Measurements from ENCODE around the gene TIAM2.

The TIAM2 gene

GRCh38 chr6:155157101-155157500, 162.0 kb downstream of the TIAM2 start:
- no peaks in the 10 kb centered on the region for H3K36me3 ChIP-seq (ENCODE audit: insufficient read depth, low read depth, low read length)

GRCh38 chr6:155158030-155158843, 163.1 kb downstream of the TIAM2 start:
- Histone ChIP-seq H3K27me3 (ENCODE audit: insufficient read depth, low read length) (no peaks in the 10 kb centered on the region), H3K9me3 (ENCODE audit: insufficient read depth, low read depth, low read length) (no peaks in the 10 kb centered on the region), H3K9ac (ENCODE audit: low read depth, low read length) (no peak overlapping the region), H3K4me3 (ENCODE audit: low read length) (no peak overlapping the region), H3K36me3 (ENCODE audit: insufficient read depth, low read depth, low read length) (no peaks in the 10 kb centered on the region), H3K4me1 (ENCODE audit: insufficient read depth, low read length) (peaks cover 10% of the 10 kb centered on the region), H3K27ac (ENCODE audit: low read length) (no peak overlapping the region)

More at GRCh38 chr6:155157101-155157500, 162.0 kb downstream of the TIAM2 start:
- H3K9ac ChIP-seq (ENCODE audit: low read depth, low read length): no peak overlapping the region
- no peaks in the 10 kb centered on the region for H3K9me3 ChIP-seq (ENCODE audit: insufficient read depth, low read depth, low read length)
- no peak overlapping the region for H3K27ac ChIP-seq (ENCODE audit: low read length)
- no peak overlapping the region for H3K4me3 ChIP-seq (ENCODE audit: low read length)
- H3K27me3 ChIP-seq (ENCODE audit: insufficient read depth, low read length): no peaks in the 10 kb centered on the region
- peaks cover 10% of the 10 kb centered on the region for H3K4me1 ChIP-seq (ENCODE audit: insufficient read depth, low read length)

- Histone ChIP-seq H3K4me1 (ENCODE audit: insufficient read depth, low read length) (peaks cover 10% of the 10 kb centered on the region), H3K9ac (ENCODE audit: low read depth, low read length) (no peak overlapping the region), H3K9me3 (ENCODE audit: insufficient read depth, low read depth, low read length) (no peaks in the 10 kb centered on the region), H3K36me3 (ENCODE audit: insufficient read depth, low read depth, low read length) (peaks cover 12% of the 10 kb centered on the region), H3K27me3 (ENCODE audit: insufficient read depth, low read length) (no peaks in the 10 kb centered on the region), H3K4me3 (ENCODE audit: low read length) (no peak overlapping the region), H3K27ac (ENCODE audit: low read length) (no peak overlapping the region)
Measured at GRCh38 chr6:155162682-155163081, 167.6 kb downstream of the TIAM2 start.

GRCh38 chr6:155163601-155164000, 168.5 kb downstream of the TIAM2 start:
- Histone ChIP-seq H3K9me3 (ENCODE audit: insufficient read depth, low read depth, low read length) (no peaks in the 10 kb centered on the region), H3K9ac (ENCODE audit: low read depth, low read length) (no peak overlapping the region), H3K4me3 (ENCODE audit: low read length) (no peak overlapping the region), H3K27ac (ENCODE audit: low read length) (no peak overlapping the region), H3K36me3 (ENCODE audit: insufficient read depth, low read depth, low read length) (peaks cover 12% of the 10 kb centered on the region), H3K27me3 (ENCODE audit: insufficient read depth, low read length) (no peaks in the 10 kb centered on the region), H3K4me1 (ENCODE audit: insufficient read depth, low read length) (peaks cover 10% of the 10 kb centered on the region)

GRCh38 chr6:155165029-155165710, 170.1 kb downstream of the TIAM2 start:
- Histone ChIP-seq H3K27ac (ENCODE audit: low read length) (no peak overlapping the region), H3K27me3 (ENCODE audit: insufficient read depth, low read length) (no peaks in the 10 kb centered on the region), H3K4me1 (ENCODE audit: insufficient read depth, low read length) (no peaks in the 10 kb centered on the region; the same call in 1 of the 2 replicates), H3K36me3 (ENCODE audit: insufficient read depth, low read depth, low read length) (peaks cover 12% of the 10 kb centered on the region), H3K9me3 (ENCODE audit: insufficient read depth, low read depth, low read length) (no peaks in the 10 kb centered on the region), H3K4me3 (ENCODE audit: low read length) (no peak overlapping the region), H3K9ac (ENCODE audit: low read depth, low read length) (no peak overlapping the region)

- H3K4me1 ChIP-seq (ENCODE audit: insufficient read depth, low read length): peaks cover 23% of the 10 kb centered on the region; the same call in 1 of the 2 replicates
- no peak overlapping the region for H3K9ac ChIP-seq (ENCODE audit: low read depth, low read length)
- no peak overlapping the region for H3K4me3 ChIP-seq (ENCODE audit: low read length)
- H3K9me3 ChIP-seq (ENCODE audit: insufficient read depth, low read depth, low read length): no peaks in the 10 kb centered on the region
- H3K27me3 ChIP-seq (ENCODE audit: insufficient read depth, low read length): no peaks in the 10 kb centered on the region
- H3K36me3 ChIP-seq (ENCODE audit: insufficient read depth, low read depth, low read length): no peaks in the 10 kb centered on the region
- no peak overlapping the region for H3K27ac ChIP-seq (ENCODE audit: low read length)
Measured at GRCh38 chr6:155170519-155170918, 175.4 kb downstream of the TIAM2 start.

- Histone ChIP-seq H3K9ac (ENCODE audit: low read depth, low read length) (no peak overlapping the region), H3K27ac (ENCODE audit: low read length) (no peak overlapping the region), H3K36me3 (ENCODE audit: insufficient read depth, low read depth, low read length) (no peaks in the 10 kb centered on the region), H3K4me3 (ENCODE audit: low read length) (no peak overlapping the region), H3K9me3 (ENCODE audit: insufficient read depth, low read depth, low read length) (no peaks in the 10 kb centered on the region), H3K4me1 (ENCODE audit: insufficient read depth, low read length) (peaks cover 28% of the 10 kb centered on the region; the same call in 1 of the 2 replicates), H3K27me3 (ENCODE audit: insufficient read depth, low read length) (no peaks in the 10 kb centered on the region)
Measured at GRCh38 chr6:155171109-155171746, 176.1 kb downstream of the TIAM2 start.

- Histone ChIP-seq H3K9me3 (ENCODE audit: insufficient read depth, low read depth, low read length) (no peaks in the 10 kb centered on the region), H3K36me3 (ENCODE audit: insufficient read depth, low read depth, low read length) (no peaks in the 10 kb centered on the region), H3K4me3 (ENCODE audit: low read length) (no peak overlapping the region), H3K4me1 (ENCODE audit: insufficient read depth, low read length) (peaks cover 28% of the 10 kb centered on the region; the same call in 1 of the 2 replicates), H3K9ac (ENCODE audit: low read depth, low read length) (no peak overlapping the region), H3K27me3 (ENCODE audit: insufficient read depth, low read length) (no peaks in the 10 kb centered on the region), H3K27ac (ENCODE audit: low read length) (no peak overlapping the region)
Measured at GRCh38 chr6:155171747-155172449, 176.8 kb downstream of the TIAM2 start.

- no peak overlapping the region for H3K27ac ChIP-seq (ENCODE audit: low read length)
- peaks cover 28% of the 10 kb centered on the region; the same call in 1 of the 2 replicates for H3K4me1 ChIP-seq (ENCODE audit: insufficient read depth, low read length)
- H3K27me3 ChIP-seq (ENCODE audit: insufficient read depth, low read length): no peaks in the 10 kb centered on the region
- H3K9me3 ChIP-seq (ENCODE audit: insufficient read depth, low read depth, low read length): no peaks in the 10 kb centered on the region
- no peak overlapping the region for H3K9ac ChIP-seq (ENCODE audit: low read depth, low read length)
- no peaks in the 10 kb centered on the region for H3K36me3 ChIP-seq (ENCODE audit: insufficient read depth, low read depth, low read length)
- no peak overlapping the region for H3K4me3 ChIP-seq (ENCODE audit: low read length)
Measured at GRCh38 chr6:155173488-155173887, 178.4 kb downstream of the TIAM2 start.

- H3K27me3 ChIP-seq (ENCODE audit: insufficient read depth, low read length): no peaks in the 10 kb centered on the region
- H3K27ac ChIP-seq (ENCODE audit: low read length): no peak overlapping the region
- no peaks in the 10 kb centered on the region for H3K9me3 ChIP-seq (ENCODE audit: insufficient read depth, low read depth, low read length)
- no peak overlapping the region for H3K9ac ChIP-seq (ENCODE audit: low read depth, low read length)
- no peak overlapping the region for H3K4me3 ChIP-seq (ENCODE audit: low read length)
- peaks cover 9% of the 10 kb centered on the region for H3K36me3 ChIP-seq (ENCODE audit: insufficient read depth, low read depth, low read length)
- H3K4me1 ChIP-seq (ENCODE audit: insufficient read depth, low read length): peaks cover 28% of the 10 kb centered on the region; the same call in 1 of the 2 replicates
Measured at GRCh38 chr6:155174576-155175211, 179.6 kb downstream of the TIAM2 start.

Data from iPS-20b (cell line).